ENCODE results near the gene FOXK1. TPM values are rescaled to one million over a fixed set of nuclear protein-coding genes. Genes with fewer than 3 reads are reported as not detected.

FOXK1 gene
- polyA plus RNA-seq, 3 donors: 0.33 to 16.8 (median 0.76) TPM

DNA sequence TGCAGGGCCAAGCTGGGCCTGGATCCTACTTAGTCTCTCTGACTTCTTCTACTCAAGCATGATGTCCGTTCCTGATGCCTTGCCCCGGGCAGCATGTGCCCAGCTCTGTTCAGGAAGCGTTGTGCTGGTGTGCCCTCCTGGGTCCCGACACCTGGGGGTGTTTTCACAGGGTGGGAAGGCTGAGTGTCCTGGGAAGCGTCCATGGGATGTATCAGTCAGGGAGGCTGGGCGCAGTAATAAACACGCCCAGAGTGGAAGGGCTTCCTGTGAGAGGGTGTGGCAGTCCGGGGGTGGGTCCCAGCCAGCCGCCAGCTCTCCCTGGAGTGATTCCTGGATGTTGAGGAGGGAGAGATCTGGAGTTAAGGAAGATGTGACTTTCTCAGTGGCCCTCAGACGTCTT lies 29.0 kb downstream of the FOXK1 start:
- Histone ChIP-seq H3K4me2 (replicated peaks; ENCODE audit: extremely low read depth, low read length, poor library complexity, severe bottlenecking) (no peak overlapping the region), H3K27ac (ENCODE audit: low read depth in 1 of 2, low read length in 2 of 2) (peak overlapping the region in 1 of 2 donors; percentile 84), H3K4me1 (ENCODE audit: control insufficient read depth in 1 of 2, insufficient read depth in 2 of 2, low read length in 2 of 2) (peaks cover 68 to 71% of the 10 kb centered on the region in 2 donors), H3K9ac (ENCODE audit: insufficient read depth, low read length, poor library complexity, severe bottlenecking) (no peak overlapping the region), H3K79me2 (ENCODE audit: insufficient read depth, low read length) (peaks cover 89% of the 10 kb centered on the region), H3K9me3 (replicated peaks in 1 of 2; ENCODE audit: control insufficient read depth in 1 of 2, insufficient read depth in 1 of 2, low read length in 2 of 2) (no peaks in the 10 kb centered on the region), H3K4me3 (replicated peaks in 1 of 3; ENCODE audit: low read depth in 2 of 3, low read length in 3 of 3) (no peak overlapping the region), H3K27me3 (ENCODE audit: control insufficient read depth in 2 of 2, insufficient read depth in 2 of 2, low read length in 2 of 2) (no peaks in the 10 kb centered on the region), H4K20me1 (ENCODE audit: insufficient read depth, low read length) (peaks cover 100% of the 10 kb centered on the region), H2AFZ (ENCODE audit: insufficient read depth, low read depth, low read length, poor library complexity, severe bottlenecking) (no peak overlapping the region), H3K36me3 (replicated peaks in 1 of 2; ENCODE audit: control insufficient read depth in 1 of 2, insufficient read depth in 2 of 2, low read length in 2 of 2) (peaks cover 0 to 12% of the 10 kb centered on the region in 2 donors)
- intact Hi-C loops (cut with micrococcal nuclease): loop anchor here in 1 of 2 donors (5.0 kb wide), 1 partner anchor 36 kb away; no protein-coding TSS in a partner anchor
- DNase-seq: no peak
- H3K36me3 Mint-ChIP-seq: peaks cover 12 to 18% of the 10 kb centered on the region in 2 donors
- H3K4me1 Mint-ChIP-seq: peaks cover 83% of the 10 kb centered on the region
- H3K9me3 Mint-ChIP-seq: peaks cover 0 to 4% (median 0%) of the 10 kb centered on the region in 7 donors
- no peak overlapping the region for H3K4me3 Mint-ChIP-seq
- TF ChIP-seq, protein P1, sequence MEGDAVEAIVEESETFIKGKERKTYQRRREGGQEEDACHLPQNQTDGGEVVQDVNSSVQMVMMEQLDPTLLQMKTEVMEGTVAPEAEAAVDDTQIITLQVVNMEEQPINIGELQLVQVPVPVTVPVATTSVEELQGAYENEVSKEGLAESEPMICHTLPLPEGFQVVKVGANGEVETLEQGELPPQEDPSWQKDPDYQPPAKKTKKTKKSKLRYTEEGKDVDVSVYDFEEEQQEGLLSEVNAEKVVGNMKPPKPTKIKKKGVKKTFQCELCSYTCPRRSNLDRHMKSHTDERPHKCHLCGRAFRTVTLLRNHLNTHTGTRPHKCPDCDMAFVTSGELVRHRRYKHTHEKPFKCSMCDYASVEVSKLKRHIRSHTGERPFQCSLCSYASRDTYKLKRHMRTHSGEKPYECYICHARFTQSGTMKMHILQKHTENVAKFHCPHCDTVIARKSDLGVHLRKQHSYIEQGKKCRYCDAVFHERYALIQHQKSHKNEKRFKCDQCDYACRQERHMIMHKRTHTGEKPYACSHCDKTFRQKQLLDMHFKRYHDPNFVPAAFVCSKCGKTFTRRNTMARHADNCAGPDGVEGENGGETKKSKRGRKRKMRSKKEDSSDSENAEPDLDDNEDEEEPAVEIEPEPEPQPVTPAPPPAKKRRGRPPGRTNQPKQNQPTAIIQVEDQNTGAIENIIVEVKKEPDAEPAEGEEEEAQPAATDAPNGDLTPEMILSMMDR (IDR thresholded peaks at IDR 0.05): no peak
- peaks cover 0 to 5% (median 0%) of the 10 kb centered on the region in 3 donors for H3K27me3 Mint-ChIP-seq (ENCODE audit: low read depth in 3 of 3)
- 89% methylated on average over 7 of the region's 10 CpGs for WGBS (ENCODE audit: insufficient coverage)
- H3K27ac Mint-ChIP-seq: peak overlapping the region; percentile 75 to 94 (median 92)

- Mint-ChIP-seq H3K4me3 (no peak overlapping the region), H3K36me3 (peaks cover 12 to 18% of the 10 kb centered on the region in 2 donors), H3K4me1 (peaks cover 83% of the 10 kb centered on the region), H3K27ac (peak overlapping the region; percentile 86 to 96 (median 92)), H3K9me3 (peaks cover 0 to 4% (median 0%) of the 10 kb centered on the region in 7 donors), H3K27me3 (ENCODE audit: low read depth in 3 of 3) (peaks cover 0 to 5% (median 0%) of the 10 kb centered on the region in 3 donors)
- H3K9ac ChIP-seq (ENCODE audit: insufficient read depth, low read length, poor library complexity, severe bottlenecking): no peak overlapping the region
- H3K79me2 ChIP-seq (ENCODE audit: insufficient read depth, low read length): peaks cover 89% of the 10 kb centered on the region
- H3K9me3 ChIP-seq (replicated peaks in 1 of 2; ENCODE audit: control insufficient read depth in 1 of 2, insufficient read depth in 1 of 2, low read length in 2 of 2): no peaks in the 10 kb centered on the region
- TF ChIP-seq, protein P1 (IDR thresholded peaks at IDR 0.05): no peak
- H3K36me3 ChIP-seq (replicated peaks in 1 of 2; ENCODE audit: control insufficient read depth in 1 of 2, insufficient read depth in 2 of 2, low read length in 2 of 2): peaks cover 0 to 12% of the 10 kb centered on the region in 2 donors
- DNase-seq: no peak
- intact Hi-C loops (cut with micrococcal nuclease): loop anchor here in 1 of 2 donors (5.0 kb wide), 1 partner anchor 36 kb away; no protein-coding TSS in a partner anchor
- peaks cover 68 to 71% of the 10 kb centered on the region in 2 donors for H3K4me1 ChIP-seq (ENCODE audit: control insufficient read depth in 1 of 2, insufficient read depth in 2 of 2, low read length in 2 of 2)
- H3K4me2 ChIP-seq (replicated peaks; ENCODE audit: extremely low read depth, low read length, poor library complexity, severe bottlenecking): no peak overlapping the region
- H3K27me3 ChIP-seq (ENCODE audit: control insufficient read depth in 2 of 2, insufficient read depth in 2 of 2, low read length in 2 of 2): no peaks in the 10 kb centered on the region
- no peak overlapping the region for H3K4me3 ChIP-seq (replicated peaks in 1 of 3; ENCODE audit: low read depth in 2 of 3, low read length in 3 of 3)
- no peak overlapping the region for H2AFZ ChIP-seq (ENCODE audit: insufficient read depth, low read depth, low read length, poor library complexity, severe bottlenecking)
- WGBS (ENCODE audit: insufficient coverage): 92% methylated on average over 13 of the region's 18 CpGs
- H3K27ac ChIP-seq (ENCODE audit: low read depth in 1 of 2, low read length in 2 of 2): peak overlapping the region; percentile 21 to 84
- peaks cover 100% of the 10 kb centered on the region for H4K20me1 ChIP-seq (ENCODE audit: insufficient read depth, low read length)
Observed at GRCh38 chr7:4711634-4712033, 29.5 kb downstream of the FOXK1 start.
